SK-MEL-5 (cell line): ENCODE data around the gene RPTOR. TPM values are rescaled to one million over a fixed set of nuclear protein-coding genes. Genes with fewer than 3 reads are reported as not detected.
"Not testable (repeated sequence)": the region's sequence is repeated elsewhere in the genome, so short reads cannot be mapped to it uniquely, and the experiment has no call there.

Experiments used
- DNase-seq: peaks from one replicate; pipeline ENCODE4 v3.0.0-alpha.2; 2016; ENCODE audit warnings: low read depth, low spot score
- in situ Hi-C: cut with HindIII; loops from 2 replicates; pipeline ENCODE4 v1.10.0; 2016; ENCODE audit warnings: low sequenced_read_pairs, high pct_unique_total_duplicates, low pct_unique_long_range_greater_than_20kb
- total RNA-seq: library from RNA; depleted of rRNA; stranded (reverse); fragments of >200 nt; shearing (Covaris generic); gene quantifications from 2 replicates; pipeline ENCODE4 v1.2.3, GENCODE V29; 2014

RPTOR gene
- total RNA-seq, 1 experiment from 2014 or later = 27.3 TPM

- in situ Hi-C loops = loop anchor here (10.0 kb wide), 1 partner anchor 255 kb away; no protein-coding TSS in a partner anchor
Measured at GRCh38 chr17:80869481-80870145, 325.0 kb downstream of the RPTOR start.

DNA sequence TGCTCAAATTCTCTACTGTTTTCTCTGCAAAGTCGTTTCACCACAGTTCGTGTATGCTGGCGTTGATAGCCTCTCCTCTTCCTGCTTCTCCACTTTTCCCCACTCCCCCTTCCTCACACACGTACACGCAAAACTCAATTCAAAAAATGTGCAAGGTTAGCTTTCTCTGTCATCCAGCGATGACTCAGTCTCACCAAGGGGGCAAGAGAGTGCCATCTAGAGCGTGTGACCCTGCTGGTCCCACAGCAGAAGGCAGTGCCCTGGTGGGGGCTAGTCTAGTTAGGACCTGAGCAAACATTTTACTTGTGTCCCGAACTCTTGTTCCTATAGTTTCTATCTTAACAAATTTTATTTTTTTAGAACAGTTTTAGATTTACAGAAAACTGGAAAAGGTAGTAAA lies 325.8 kb downstream of the RPTOR start:
- DNase-seq = no peak
- in situ Hi-C loops = no loop called here

More at GRCh38 chr17:80869481-80870145, 325.0 kb downstream of the RPTOR start:
- DNase-seq = peak; percentile 53

DNA sequence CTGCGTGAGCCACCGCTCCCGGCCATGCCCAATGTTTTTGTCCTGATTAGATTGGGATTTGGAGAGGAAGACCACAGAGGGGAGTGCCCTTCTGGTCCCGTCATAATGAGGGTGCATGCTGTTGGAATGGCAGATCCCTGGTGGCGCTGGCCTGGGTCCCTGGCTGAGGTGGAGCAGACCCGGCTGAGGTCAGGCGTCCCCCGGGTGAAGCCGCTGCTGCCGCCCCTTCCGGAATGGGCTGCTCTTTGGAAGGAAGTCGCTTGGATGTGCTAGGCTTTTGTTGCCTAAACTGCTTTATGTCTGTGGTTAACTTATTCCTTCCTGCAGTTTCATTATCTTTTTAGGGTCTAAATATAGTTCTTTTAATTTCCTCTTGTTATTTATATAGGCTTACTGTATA lies 326.7 kb downstream of the RPTOR start:
- DNase-seq = no peak
- in situ Hi-C loops = no loop called here

DNA sequence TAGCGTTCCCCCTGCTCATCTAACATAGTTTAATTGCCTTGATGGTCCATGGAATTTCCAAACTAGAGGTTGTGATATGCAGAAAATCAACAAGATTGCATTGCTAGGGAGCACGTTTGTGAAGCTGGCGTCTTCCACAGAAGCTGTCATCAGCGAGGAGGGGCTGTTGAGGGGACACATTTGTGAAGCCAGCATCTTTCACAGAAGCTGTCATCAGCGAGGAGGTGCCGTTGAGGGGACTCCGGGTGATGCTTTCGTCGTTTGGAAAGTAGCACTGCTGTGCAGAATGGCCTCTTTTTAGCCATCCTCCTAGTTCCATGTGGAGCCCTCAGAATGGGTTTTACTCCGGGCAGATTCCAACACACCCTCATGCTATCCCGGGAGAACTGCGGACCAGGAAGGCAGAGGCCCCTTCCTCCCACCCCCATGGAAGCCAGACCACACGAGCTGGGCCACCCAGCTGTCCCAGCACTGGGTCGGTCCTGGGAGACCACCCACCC lies 327.4 kb downstream of the RPTOR start:
- in situ Hi-C loops = no loop called here
- DNase-seq = no peak

- in situ Hi-C loops = no loop called here
Measured at GRCh38 chr17:80872501-80873306, 328.1 kb downstream of the RPTOR start.

GRCh38 chr17:80873307-80873951 lies 328.8 kb downstream of the RPTOR start:
- in situ Hi-C loops = no loop called here
- no peak for DNase-seq

More at GRCh38 chr17:80872501-80873306, 328.1 kb downstream of the RPTOR start:
- DNase-seq = no peak

- no peak for DNase-seq
- in situ Hi-C loops = no loop called here
Measured at GRCh38 chr17:80874866-80875445, 330.3 kb downstream of the RPTOR start.

GRCh38 chr17:80875480-80875995 lies 330.9 kb downstream of the RPTOR start:
- DNase-seq, in situ Hi-C loops: not testable (repeated sequence)

- in situ Hi-C loops = not testable (repeated sequence)
Measured at GRCh38 chr17:80876456-80876949, 331.9 kb downstream of the RPTOR start.

DNA sequence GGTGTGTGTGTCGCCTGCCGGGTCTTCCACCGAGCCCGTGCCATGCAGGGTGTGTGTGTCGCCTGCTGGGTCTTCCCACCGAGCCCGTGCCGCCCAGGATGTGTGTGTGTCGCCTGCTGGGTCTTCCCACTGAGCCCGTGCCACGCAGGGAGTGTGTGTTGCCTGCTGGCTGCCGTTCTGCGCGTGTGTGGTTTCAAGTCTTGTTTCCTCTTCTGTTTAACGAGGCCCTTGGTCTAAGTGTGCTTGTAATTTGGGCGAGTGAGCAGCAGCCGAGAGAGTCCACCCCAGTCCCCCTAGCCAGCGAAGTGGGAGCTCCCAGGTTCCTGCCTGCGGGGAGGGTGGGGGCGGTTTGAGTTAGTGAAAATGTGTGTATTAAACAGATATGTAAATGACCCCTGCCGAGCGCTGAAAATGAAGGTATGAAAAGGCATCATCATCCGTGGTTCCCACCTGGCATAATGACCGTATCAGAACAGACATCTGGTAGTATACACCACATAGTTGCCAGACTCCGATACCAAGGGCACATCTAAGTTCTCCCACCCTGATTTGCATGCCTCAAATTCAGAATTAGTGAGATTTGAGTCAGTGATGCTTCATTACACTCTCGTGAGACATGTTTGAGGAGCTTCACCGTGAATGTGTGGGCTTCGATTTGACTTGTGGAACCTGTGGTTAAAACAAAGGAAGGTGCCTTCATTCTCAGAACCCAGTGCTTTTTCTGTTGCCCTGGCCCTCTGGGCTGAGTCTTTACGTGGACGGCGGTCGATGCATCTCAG lies 332.5 kb downstream of the RPTOR start:
- no peak for DNase-seq
- in situ Hi-C loops = no loop called here

More at GRCh38 chr17:80876456-80876949, 331.9 kb downstream of the RPTOR start:
- DNase-seq = not testable (repeated sequence)

DNA sequence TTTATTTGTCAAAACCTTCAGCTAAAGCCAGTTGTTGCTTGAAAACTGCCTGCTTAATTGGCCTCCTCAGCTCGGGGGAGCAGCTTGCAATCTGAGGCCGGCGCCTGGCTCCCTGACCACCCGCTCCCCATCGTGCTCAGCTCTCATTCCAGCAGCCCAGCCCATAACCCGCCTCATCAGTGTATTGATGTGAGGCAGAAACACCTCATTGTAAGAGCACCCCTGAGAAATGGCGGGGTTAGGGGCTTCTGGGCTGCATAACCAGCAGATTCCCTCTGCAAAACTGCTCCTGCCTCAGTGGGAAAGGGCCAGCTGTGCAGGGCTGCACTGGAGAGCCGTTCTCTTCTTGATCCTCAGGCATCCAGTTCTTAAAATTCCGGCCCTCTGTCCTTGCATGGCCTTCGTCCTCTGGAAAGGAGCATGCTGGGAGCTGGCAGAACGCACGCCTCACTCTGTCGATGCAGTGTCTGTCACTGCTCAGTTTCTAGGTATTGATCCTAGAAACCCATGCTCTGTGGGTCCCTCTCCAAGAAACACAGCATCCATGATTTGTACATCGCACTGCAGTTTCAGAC lies 333.2 kb downstream of the RPTOR start:
- in situ Hi-C loops = no loop called here

GRCh38 chr17:80878876-80879722 lies 334.5 kb downstream of the RPTOR start:
- DNase-seq = no peak
- in situ Hi-C loops = no loop called here

More for the DNA sequence above, 333.2 kb downstream of the RPTOR start:
- DNase-seq = no peak

GRCh38 chr17:80879723-80880647 lies 335.3 kb downstream of the RPTOR start:
- in situ Hi-C loops = no loop called here
- DNase-seq = no peak

DNA sequence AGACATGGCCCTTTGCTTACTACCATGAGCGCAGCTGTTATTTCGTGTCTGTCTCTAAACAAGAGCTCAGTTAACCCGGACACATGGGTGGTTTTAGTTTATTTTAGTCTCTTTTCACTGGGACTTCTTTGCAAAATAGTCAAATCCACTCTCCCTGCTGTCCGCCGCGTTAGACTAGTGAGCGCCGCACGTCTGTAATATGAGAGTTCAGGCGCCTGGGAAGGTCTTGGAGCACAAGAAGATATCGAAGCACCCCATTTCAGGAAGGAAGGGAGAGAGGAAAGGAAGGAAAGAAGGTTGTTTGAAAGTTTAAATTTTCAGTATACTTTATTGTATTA lies 336.0 kb downstream of the RPTOR start:
- in situ Hi-C loops = no loop called here

GRCh38 chr17:80881306-80881705 lies 336.7 kb downstream of the RPTOR start:
- in situ Hi-C loops = no loop called here
- DNase-seq = no peak

More for the DNA sequence above, 336.0 kb downstream of the RPTOR start:
- DNase-seq = no peak
